SKM-1 (cell line): ENCODE results near the gene NPPA.
"Not testable (repeated sequence)": the region's sequence is repeated elsewhere in the genome, so short reads cannot be mapped to it uniquely, and the experiment has no call there.

ENCODE experiments used
- DNase-seq: peaks from one replicate; lab custom pipeline; 2025; ENCODE audit not compliant: unreplicated experiment; lab: John Stamatoyannopoulos, UW

Gene NPPA

DNA sequence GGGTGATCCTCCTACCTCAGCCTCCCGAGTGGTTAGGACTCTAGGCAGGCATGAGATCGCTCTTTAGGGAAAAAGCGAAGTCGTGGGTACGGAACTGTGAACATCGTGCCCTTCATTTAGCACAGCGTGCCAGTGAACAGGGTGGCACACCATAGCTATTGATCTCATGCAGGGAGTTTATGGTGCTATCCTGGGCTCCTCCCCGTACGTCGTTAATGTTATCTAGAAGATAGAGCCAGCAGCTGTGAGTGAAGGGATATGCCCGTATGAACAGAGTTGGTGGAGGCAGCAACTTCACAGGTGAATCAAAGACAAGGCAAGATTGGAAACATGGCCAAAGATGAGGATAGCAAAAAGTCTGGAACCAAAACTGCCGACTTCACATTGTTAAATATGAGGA lies 30.4 kb downstream of the NPPA start:
- DNase-seq: no peak

DNA sequence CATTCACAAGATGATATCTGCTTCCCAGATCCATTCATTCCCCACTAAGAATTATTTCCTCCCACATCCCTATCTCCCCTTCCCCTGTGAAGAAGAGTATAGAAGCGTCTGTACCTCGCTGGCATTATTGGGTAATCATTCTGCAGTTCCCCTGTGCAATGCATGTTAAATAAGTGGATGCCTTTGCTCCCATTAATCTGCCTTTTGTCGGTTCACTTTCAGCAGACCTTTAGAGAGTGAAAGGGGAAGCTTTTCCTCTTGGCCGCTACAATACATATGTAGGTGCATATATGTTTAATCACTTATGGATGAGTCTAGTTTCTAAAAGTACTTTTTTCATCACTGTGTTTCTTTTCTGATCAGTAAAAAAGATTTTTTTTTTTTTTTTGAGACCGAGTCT lies 34.6 kb downstream of the NPPA start:
- DNase-seq: no peak

DNA sequence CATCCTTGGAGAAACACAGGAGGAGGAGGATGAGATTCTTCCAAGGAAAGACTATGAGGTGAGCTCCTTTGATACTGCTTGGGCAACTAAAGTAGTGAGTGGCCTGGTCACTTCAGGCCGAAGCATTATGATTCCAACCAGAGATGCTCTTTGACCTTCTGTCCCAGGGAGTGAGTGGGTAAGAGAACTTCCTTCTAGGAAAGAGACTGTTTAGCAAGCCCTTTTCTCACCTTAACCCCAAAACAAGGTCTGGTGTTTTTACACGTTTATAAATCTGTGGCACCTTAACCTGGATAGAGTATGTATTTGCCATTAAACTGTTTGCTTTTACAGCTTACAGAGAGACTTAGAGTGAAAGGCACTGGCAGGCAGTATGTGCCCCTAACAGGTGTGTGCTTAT lies 40.5 kb downstream of the NPPA start:
- no peak for DNase-seq

DNA sequence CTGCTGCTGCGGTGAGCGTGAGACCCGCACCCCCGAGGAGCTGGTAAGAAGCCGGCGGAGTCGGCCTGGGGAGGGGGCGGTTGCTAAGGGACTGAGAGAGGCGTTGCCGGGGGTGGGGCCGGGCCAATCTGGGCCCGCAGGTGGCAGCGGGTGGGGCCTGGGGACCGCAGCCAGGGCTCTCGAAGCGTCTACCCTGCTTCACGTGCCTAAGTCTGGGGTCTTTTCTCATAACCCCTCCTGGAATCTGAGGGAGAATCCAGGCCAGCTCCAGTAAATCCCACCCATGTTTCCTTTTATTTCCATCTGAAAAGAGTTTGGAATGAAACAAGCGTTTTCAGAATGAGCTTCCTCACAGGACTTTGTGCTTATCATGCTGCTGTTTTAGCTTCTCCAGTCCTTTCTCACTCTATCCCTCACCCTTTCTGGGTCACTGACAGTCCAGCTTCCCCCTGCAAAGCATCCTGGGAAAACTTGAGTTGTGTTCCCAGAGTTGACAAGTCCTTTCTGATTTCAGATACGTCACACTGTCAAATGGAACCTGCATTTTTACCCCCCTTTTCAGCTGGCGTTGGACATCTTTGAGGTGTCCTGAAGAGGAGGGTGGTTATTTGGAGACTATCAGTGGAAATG lies 41.2 kb downstream of the NPPA start:
- DNase-seq: peak; percentile 48

DNA sequence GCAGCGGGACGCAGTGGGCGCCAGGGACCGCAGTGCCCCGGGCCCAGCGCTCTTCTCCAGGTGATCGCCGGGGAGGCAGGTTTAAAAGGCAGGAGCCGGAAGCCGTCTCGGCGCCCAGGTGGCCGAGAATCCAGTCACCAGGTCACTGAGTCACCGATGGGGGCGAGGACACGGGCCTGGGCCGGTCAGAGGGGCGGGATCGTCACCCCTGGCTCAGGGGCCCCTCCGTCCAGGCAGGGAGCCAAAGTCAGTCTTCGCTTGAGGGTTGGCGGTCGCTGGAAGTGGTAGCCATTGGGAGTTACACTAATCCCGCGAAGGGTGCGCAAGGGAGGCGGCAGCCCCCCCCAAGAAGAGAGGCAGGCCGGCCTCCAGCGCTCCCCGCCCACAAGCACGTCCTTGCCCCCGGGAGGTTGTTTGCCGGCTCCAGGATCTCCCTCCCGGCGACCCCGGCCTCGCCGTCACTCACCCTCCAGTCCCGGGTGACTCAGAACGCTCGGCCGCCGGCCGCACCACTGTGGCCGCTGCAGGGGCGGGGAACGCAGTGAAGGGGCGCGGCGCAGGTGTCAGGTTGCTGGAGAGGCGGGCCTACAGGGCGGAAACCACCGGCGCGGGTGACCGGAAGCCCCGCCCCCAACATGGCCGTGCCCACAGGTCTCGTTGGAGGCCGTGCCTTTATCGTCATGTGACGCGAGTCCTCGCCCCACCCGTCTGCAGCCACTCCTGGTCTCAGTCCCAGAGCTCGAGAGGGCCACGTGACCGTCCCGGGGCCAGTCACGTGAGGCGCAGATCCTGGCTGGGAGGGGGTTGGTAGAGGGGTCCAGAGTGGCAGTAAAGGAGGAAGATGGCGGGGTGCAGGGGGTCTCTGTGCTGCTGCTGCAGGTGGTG lies 41.9 kb downstream of the NPPA start, which contains the start of the genes CLCN6 and MTHFR:
Gene CLCN6 (plus strand): TSS at position 770 of the 885 bp plus-strand sequence. CDS start 72 bp downstream, at position 842.
Gene MTHFR (minus strand): TSS at position 543 of the 885 bp plus-strand sequence. CDS start 2,848 bp downstream, outside the sequence.
- peak; percentile 89 for DNase-seq

DNA sequence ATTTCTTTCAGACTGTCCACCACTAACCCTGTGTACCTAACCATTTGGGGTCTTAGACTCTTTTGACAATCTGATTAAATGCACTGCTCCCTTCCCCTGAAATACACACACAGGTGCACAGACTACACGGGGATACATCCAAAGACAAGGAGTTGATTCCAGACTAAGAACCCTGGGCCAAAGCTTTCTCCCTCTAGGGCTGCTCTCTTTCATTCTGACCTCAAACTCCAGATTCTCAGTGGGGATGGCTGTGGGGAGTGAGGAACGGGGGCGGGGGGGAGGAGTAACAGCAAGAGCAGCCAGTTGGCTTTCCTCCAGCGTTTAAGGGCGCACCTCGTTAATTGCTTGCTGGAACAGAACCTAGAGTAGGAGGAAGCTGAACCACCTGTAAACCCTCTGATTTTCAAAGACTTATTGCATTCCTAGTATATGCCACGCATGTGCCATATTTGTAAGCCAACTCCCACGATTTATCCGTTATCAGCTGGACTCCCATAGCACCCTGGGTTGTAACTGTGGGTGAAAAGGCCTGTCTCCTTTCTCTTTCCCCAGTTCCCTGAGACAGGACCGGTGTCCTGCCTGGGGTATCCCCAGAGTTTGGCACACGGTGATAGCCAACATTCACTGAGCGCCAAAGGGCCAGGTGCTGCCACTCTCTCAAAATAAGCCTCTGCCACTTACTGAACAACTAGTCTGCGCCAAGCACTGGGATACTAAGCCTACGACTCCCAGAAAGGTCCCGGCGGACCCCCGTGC lies 42.7 kb downstream of the NPPA start:
- DNase-seq: no peak

DNA sequence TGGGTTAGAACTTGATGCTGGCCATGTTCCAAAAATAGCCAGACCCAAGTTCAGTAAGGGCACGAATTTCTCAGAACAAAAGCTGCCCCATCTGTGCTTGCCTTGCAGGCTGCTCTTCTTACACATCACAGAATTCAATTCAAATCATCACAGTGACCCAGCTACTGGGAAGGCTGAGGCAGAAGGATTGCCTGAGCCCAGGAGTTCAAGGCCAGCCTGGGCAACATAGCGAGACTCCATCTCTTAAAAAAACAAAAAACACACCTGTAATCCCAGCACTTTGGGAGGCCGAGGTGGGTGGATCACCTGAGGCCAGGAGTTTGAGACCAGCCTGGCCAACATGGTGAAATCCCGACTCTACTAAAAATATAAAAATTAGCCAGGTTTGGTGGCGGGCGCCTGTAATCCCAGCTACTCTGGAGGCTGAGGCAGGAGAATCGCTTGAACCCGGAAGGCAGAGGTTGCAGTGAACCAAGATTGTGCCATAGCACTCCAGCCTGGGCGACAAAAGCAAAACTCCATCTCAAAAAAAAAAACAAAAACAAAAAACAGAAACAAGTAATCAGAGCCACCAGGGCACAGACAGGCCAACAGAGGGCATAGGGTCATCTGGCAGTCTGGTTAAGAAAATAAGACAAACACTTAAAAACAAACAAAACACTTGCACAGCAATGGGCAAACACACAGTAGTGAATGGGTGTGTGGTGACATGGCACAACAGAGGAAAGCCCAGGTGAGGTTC lies 43.5 kb downstream of the NPPA start:
- DNase-seq: not testable (repeated sequence)

DNA sequence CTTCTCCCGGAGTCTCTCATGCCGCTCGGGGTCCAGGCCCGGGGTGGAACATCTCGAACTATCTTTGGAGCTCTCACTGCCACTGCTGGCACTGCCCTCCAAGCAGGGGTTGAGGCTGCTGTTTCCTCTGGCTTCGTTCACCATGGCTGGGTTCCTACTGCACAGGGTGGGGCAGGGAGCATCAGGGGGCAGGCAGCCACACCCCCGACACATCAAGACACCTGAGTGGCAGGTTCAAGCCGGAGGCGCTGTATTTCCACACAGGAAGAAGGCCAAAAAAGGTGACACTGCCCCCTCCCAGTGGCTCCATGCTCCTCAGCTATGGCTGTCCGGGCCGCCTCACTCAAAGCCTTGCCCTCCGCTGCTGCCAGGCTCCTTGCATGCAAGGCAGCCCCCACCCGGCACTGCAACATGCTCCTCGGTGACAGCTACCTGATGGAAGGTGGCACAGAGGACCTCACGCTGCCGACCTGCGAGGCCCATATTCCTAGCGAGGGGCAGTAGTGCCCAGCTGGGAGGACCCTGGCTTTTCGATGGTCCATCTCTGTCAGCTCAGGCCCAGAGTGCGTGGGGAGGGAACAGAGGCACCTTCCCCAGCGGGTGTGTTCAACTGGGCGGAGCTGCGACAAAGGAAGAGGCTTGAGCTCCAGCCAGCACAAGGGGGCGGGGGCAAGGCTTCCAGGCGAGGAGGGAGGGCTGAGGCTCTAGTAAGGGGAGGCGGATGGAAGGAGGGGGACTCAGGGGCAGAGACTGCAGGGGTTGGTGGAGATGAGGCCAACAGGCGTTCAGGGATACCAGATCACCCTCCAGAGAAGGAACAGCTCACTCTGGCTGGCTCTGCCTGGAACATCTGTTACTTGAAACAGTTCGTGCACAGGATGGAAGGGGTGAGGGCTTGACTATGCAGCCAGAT lies 44.4 kb downstream of the NPPA start:
- DNase-seq: no peak

DNA sequence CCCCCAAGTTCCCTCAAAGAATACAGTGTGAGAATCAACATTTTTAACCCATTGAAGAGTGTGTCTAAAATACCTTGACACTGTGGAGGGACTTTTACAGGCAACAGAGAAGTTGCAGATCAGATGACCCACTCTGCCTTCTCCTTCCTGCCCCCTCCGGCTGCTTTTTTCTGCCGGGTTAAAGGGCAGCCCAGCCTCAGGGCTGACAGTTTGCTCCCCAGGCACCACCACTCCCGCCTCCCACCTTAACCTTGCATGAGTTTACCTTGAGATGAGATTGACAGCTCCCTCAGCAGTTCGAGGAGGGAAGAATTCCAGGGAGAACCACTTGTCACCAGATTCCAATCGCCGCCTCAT lies 45.0 kb downstream of the NPPA start:
- no peak for DNase-seq

DNA sequence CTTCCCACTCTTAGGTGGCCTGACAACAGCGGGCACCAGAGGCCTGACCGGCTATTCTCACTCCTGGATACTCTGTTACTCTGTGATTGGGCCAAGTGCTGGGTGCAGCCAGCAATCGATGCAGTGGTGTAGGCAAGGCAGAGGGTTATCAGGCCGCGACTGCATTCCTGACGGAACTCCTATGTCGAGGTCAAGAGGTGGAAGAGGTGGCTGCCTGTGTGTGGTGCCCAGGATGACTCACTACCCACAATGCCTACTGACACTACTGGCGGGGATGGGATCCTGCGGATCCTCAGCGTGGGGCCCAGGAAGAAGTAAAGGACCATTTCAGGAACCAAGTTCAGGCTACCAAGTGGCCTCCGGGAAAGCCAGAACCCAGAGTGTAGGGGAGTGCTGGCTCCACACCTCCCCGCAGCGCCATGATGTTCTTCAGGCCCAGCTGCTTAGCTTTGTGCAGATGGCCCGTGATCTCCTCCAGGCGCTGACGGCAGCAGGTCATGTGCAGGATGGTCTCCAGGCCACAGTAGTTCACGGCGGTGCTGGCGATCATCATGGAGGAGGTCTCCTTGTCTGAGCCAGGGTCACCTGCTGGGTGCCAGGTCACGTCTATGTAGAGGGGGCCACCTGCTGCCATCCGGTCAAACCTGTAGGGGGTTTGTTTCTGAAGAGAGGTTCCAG lies 46.7 kb downstream of the NPPA start:
- DNase-seq: no peak

DNA sequence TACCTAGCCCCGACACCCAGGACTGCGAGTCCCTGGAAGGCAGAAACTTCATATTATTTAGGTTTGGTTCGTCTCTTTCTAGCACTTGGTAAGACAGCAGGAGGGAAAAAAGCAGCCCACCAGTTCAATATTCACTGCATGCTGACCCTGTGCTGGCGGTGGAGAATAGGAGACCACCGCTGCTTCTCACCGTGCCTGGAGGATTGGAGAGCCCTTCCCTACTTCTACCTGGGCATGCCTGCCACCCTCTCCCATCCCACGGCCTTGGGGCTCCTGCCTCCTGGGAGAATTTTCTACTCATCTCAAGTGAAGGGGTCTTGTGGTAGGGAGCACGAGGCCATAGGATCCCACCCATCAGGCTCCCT lies 47.2 kb downstream of the NPPA start:
- DNase-seq: no peak

DNA sequence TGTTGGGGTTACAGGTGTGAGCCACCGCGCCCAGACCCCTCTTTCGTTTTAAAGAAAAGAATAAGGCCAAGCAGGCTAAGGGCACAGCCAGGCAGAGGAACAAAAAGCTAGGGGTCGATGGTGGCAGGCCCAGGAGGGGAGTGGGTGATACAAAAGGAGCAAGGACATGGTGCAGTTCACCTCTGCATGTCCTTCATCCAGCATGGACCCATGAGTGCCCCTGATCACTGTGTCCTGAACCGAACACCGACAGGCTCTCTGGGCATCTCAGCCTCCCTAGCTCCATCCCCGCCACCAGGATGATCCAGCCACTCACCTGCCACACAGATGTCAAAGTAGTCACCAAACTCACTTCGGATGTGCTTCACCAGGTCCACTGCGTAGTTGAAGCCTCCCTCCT lies 47.7 kb downstream of the NPPA start:
- no peak for DNase-seq

DNA sequence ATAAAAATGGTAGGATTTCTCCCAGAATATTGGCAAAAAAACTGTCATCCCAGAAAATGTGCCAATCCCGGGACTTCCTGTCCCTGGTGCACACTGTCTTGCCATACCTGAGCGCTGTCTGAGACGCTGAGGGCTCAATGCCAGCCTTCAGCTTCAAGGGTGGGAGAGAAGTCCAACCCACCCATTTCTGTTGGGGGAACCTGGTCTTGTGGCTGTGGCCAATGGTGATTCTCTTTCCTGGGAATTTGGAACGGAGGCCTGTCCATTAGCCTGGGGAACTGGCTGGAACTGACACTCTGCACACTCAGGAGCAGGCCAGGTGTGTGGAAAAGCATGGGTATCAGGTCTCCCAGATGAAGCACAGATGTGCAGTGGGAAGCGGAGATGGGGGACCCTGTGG lies 48.5 kb downstream of the NPPA start:
- DNase-seq: no peak

DNA sequence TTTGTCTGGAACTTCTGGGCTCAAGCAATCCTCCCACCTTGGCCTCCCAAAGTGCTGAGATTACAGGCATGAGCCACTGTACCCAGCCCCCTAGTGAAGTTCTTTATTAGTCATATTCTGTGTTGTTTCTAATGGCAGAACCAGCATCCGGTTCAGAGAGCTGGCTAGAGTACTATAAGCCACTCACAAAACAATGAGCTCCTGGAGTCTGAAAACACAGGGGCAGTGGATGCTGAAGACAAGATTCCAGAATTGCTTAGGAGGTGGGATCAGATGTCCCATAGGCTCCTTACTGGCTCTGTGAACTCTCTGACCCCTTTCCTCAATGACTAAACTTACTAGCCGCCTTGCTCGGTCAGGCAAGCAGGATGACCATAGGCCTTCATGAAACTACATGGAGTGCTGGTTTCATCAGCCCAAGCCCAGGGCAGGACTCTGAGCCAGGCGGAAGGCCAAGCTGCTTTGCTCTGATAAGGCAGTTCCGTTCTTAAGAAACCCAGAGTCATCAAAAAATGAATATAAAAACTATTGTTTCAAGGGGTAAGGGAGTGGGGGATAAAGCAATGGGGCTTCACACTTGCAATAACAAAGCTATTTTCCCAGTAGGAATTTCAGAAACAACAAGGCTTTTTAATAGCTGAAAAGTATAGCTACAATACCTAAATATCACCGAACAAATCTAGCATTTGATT lies 49.9 kb downstream of the NPPA start:
- DNase-seq: no peak

DNA sequence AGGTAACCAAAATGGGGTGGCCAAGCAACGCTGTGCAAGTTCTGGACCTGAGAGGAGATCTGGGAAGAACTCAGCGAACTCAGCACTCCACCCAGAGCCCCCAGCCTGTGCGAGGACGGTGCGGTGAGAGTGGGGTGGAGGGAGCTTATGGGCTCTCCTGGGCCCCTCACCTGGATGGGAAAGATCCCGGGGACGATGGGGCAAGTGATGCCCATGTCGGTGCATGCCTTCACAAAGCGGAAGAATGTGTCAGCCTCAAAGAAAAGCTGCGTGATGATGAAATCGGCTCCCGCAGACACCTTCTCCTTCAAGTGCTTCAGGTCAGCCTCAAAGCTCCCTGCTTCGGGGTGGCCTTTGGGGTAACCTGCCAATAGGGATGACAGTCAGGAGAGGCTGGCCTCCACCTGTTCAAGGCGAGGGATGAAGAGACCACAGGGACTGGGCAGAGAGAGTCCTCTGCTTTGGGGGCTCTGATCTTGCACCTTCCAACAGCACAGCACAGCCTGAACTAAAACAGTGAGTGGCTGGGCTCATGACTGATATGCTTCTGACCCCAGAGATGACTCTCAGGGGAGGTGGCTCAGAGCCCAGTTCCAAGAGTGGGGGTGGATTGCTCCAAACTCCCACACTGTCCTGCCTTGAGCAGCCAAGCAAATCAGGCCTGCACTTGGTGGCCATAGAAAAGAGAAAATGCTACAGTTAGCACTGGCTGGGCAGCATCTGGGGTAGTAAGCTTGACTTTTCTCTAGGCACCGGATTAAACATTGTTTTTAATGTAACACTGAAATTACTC lies 51.4 kb downstream of the NPPA start:
- DNase-seq: no peak
